H9 (cell line): ENCODE measurements around the gene CTBS. TPM values are rescaled to one million over a fixed set of nuclear protein-coding genes. Genes with fewer than 3 reads are reported as not detected.

ENCODE experiments used
- DNase-seq: peaks from one replicate; pipeline ENCODE4 v3.0.0-alpha.2; 2017
- H2AFZ ChIP-seq: one replicate; pipeline ENCODE4 v1.6.1; 2013; ENCODE audit warnings: mild to moderate bottlenecking, low read length, control low read depth, moderate library complexity
- H2AK5ac ChIP-seq: 2 replicates; pipeline ENCODE4 v1.6.1; 2013; ENCODE audit warnings: low read length, control low read depth, mixed read lengths; ENCODE audit not compliant: insufficient read length
- H2BK120ac ChIP-seq: one replicate; pipeline ENCODE4 v1.6.1; 2013; ENCODE audit warnings: low read depth, mild to moderate bottlenecking, low read length, control low read depth, inconsistent platforms; ENCODE audit not compliant: poor library complexity, severe bottlenecking
- H2BK12ac ChIP-seq: 2 replicates; pipeline ENCODE4 v1.6.1; 2013; ENCODE audit warnings: low read length, control low read depth, mixed read lengths, low read depth; ENCODE audit not compliant: insufficient read length
- H2BK15ac ChIP-seq: 2 replicates; pipeline ENCODE4 v1.6.1; 2013; ENCODE audit warnings: low read depth, low read length, control low read depth
- H2BK20ac ChIP-seq: one replicate; pipeline ENCODE4 v1.6.1; 2013; ENCODE audit warnings: low read depth, mild to moderate bottlenecking, low read length, control low read depth, inconsistent platforms; ENCODE audit not compliant: poor library complexity, severe bottlenecking
- H2BK5ac ChIP-seq: 2 replicates; pipeline ENCODE4 v1.6.1; 2013; ENCODE audit warnings: low read length, control low read depth, mixed read lengths; ENCODE audit not compliant: insufficient read length
- H3K14ac ChIP-seq: 2 replicates; pipeline ENCODE4 v1.6.1; 2013; ENCODE audit warnings: low read length, control low read depth; ENCODE audit not compliant: insufficient read depth
- H3K18ac ChIP-seq: 2 replicates; pipeline ENCODE4 v1.6.1; 2013; ENCODE audit warnings: low read depth, mild to moderate bottlenecking, mixed read lengths, low read length, control low read depth; ENCODE audit not compliant: insufficient read length
- H3K23ac ChIP-seq: 2 replicates; pipeline ENCODE4 v1.6.1; 2013; ENCODE audit warnings: low read length, control low read depth, mixed read lengths, low read depth; ENCODE audit not compliant: insufficient read length
- H3K23me2 ChIP-seq: 2 replicates; pipeline ENCODE4 v1.6.1; 2013; ENCODE audit warnings: low read depth, mild to moderate bottlenecking, mixed read lengths, low read length, control low read depth; ENCODE audit not compliant: insufficient read length, poor library complexity, severe bottlenecking
- H3K27ac ChIP-seq: 2 replicates; pipeline ENCODE4 v1.5.1; 2013; ENCODE audit warnings: low read length, control low read depth, mixed read lengths, low read depth; ENCODE audit not compliant: insufficient read length
- H3K27me3 ChIP-seq: 2 replicates; pipeline ENCODE4 v1.6.1; 2013; ENCODE audit warnings: low read length, control low read depth, inconsistent platforms; ENCODE audit not compliant: insufficient read depth
- H3K4ac ChIP-seq: 2 replicates; pipeline ENCODE4 v1.6.1; 2013; ENCODE audit warnings: low read depth, mild to moderate bottlenecking, control low read depth, inconsistent platforms, low read length, moderate library complexity
- H3K4me1 ChIP-seq: 2 replicates; pipeline ENCODE4 v1.6.1; 2013; ENCODE audit warnings: low read length, control low read depth, inconsistent platforms; ENCODE audit not compliant: insufficient read depth
- H3K4me2 ChIP-seq: 2 replicates; pipeline ENCODE4 v1.6.1; 2013; ENCODE audit warnings: low read length, control low read depth, mixed read lengths; ENCODE audit not compliant: insufficient read length, insufficient read depth
- H3K56ac ChIP-seq: 2 replicates; pipeline ENCODE4 v1.6.1; 2013; ENCODE audit warnings: low read depth, mild to moderate bottlenecking, mixed read lengths, low read length, control low read depth; ENCODE audit not compliant: insufficient read length
- H3K79me1 ChIP-seq: 2 replicates; pipeline ENCODE4 v1.6.1; 2013; ENCODE audit warnings: low read depth, mild to moderate bottlenecking, moderate library complexity, low read length, control low read depth, inconsistent platforms; ENCODE audit not compliant: insufficient read depth, poor library complexity, severe bottlenecking
- H3K79me2 ChIP-seq: 2 replicates; pipeline ENCODE4 v1.6.1; 2013; ENCODE audit warnings: low read length, control low read depth, inconsistent platforms; ENCODE audit not compliant: insufficient read depth
- H3K9ac ChIP-seq: 2 replicates; pipeline ENCODE4 v1.6.1; 2013; ENCODE audit warnings: low read length, control low read depth, mixed read lengths; ENCODE audit not compliant: insufficient read length; ENCODE audit errors: extremely low read depth
- H3K9me3 ChIP-seq: one replicate; pipeline ENCODE4 v1.6.1; 2013; ENCODE audit warnings: low read depth, low read length, inconsistent platforms; ENCODE audit not compliant: control insufficient read depth
- H3T11ph ChIP-seq: one replicate; pipeline ENCODE4 v1.6.1; 2013; ENCODE audit warnings: mild to moderate bottlenecking, low read length, control low read depth, inconsistent platforms
- H4K20me1 ChIP-seq: one replicate; pipeline ENCODE4 v1.6.1; 2013; ENCODE audit not compliant: control insufficient read depth, insufficient read length, insufficient read depth
- H4K5ac ChIP-seq: 2 replicates; pipeline ENCODE4 v1.6.1; 2013; ENCODE audit warnings: low read depth, mild to moderate bottlenecking, mixed read lengths, low read length, control low read depth; ENCODE audit not compliant: insufficient read length
- H4K8ac ChIP-seq: replicated peaks from 2 replicates; pipeline ENCODE4 v1.6.1; 2013; ENCODE audit warnings: low read length, control low read depth, mixed read lengths, low read depth; ENCODE audit not compliant: insufficient read length
- H4K91ac ChIP-seq: 2 replicates; pipeline ENCODE4 v1.6.1; 2013; ENCODE audit warnings: low read depth, mild to moderate bottlenecking, moderate library complexity, mixed read lengths, low read length, control low read depth; ENCODE audit not compliant: insufficient read length
- H3K27ac Mint-ChIP-seq, 3 experiments: 2 replicates in 2 of 3; 3 replicates in 1 of 3; pipeline ENCODE4 v1.8.0; 2020 to 2021; ENCODE audit warnings: mixed read lengths in 3 of 3, mild to moderate bottlenecking in 1 of 3, moderate library complexity in 1 of 3
- H3K27me3 Mint-ChIP-seq: 2 replicates; pipeline ENCODE4 v1.8.0; 2021; ENCODE audit warnings: low read depth, mild to moderate bottlenecking, moderate library complexity, mixed read lengths
- H3K36me3 Mint-ChIP-seq, 3 experiments: 2 replicates in 2 of 3; 3 replicates in 1 of 3; pipeline ENCODE4 v1.8.0; 2020 to 2021; ENCODE audit warnings: low read depth in 3 of 3, mixed read lengths in 3 of 3; ENCODE audit not compliant: insufficient read depth in 1 of 3
- H3K4me1 Mint-ChIP-seq, 2 experiments: 2 replicates each; pipeline ENCODE4 v1.8.0; 2020; ENCODE audit warnings: mixed read lengths in 2 of 2
- H3K4me3 Mint-ChIP-seq, 2 experiments: 2 replicates in 1 of 2; 3 replicates in 1 of 2; pipeline ENCODE4 v1.8.0; 2020 to 2021; ENCODE audit warnings: mild to moderate bottlenecking in 2 of 2, mixed read lengths in 2 of 2, moderate library complexity in 1 of 2
- H3K9me3 Mint-ChIP-seq, 2 experiments: 2 replicates in 1 of 2; 3 replicates in 1 of 2; pipeline ENCODE4 v1.8.0; 2020; ENCODE audit warnings: mild to moderate bottlenecking in 2 of 2, mixed read lengths in 2 of 2, moderate library complexity in 1 of 2
- WGBS: extraction: QIAGEN DNeasy Blood & Tissue Kit; methylation state at CpG from one replicate; pipeline ENCODE4 v1.1.7; 2013; ENCODE audit warnings: missing lambda C conversion rate, low lambda C conversion rate, mixed read lengths; ENCODE audit not compliant: insufficient read length; ENCODE audit errors: extremely low coverage; 5-methylcytosine and 5-hydroxymethylcytosine counted together
- total RNA-seq: library from RNA; stranded (reverse); gene quantifications from 2 replicates; pipeline ENCODE4 v1.2.1, GENCODE V29; 2021
- TF ChIP-seq, protein P1 (sequence below): fragments of 200-600 bp; sonication (generic); conservative IDR thresholded peaks from 3 replicates; pipeline ENCODE4 v1.8.0; 2021; ENCODE audit warnings: antibody characterized with exemption, mild to moderate bottlenecking

CTBS gene
- total RNA-seq, 1 experiment from 2014 or later = 2.8 TPM

DNA sequence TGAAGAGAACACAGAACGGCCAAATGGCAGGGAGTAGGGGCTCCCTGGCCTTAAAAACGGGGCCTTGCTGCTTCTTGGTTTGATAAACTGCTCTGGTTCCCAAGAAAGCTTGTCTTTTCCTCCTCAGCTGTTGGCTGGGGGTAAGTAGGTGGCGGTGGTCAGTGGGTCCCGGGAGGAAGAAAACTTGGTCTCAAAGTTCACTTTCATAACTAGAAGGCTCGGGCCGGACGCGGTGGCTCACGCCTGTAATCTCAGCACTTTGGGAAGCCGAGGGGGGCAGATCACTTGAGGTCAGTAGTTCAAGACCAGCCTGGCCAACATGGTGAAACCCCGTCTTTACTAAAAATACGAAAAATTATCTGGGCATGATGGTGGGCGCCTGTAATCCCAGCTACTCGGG is 47.3 kb upstream of the CTBS start:
- Histone ChIP-seq H3K4ac (no peak overlapping the region), H4K20me1 (no peaks in the 10 kb centered on the region), H2BK15ac (no peak overlapping the region), H4K5ac (no peak overlapping the region), H2AK5ac (no peak overlapping the region), H3K27me3 (no peaks in the 10 kb centered on the region), H3K4me1 (no peaks in the 10 kb centered on the region), H2BK5ac (no peak overlapping the region), H3K4me2 (no peak overlapping the region), H2AFZ (no peak overlapping the region), H3K14ac (no peak overlapping the region), H4K8ac (no peak overlapping the region), H3K23ac (no peak overlapping the region), H3K79me1 (no peaks in the 10 kb centered on the region), H3K18ac (no peak overlapping the region), H3K9me3 (no peaks in the 10 kb centered on the region), H3K56ac (no peak overlapping the region), H3K23me2 (peaks cover 4% of the 10 kb centered on the region), H4K91ac (no peak overlapping the region), H2BK12ac (no peak overlapping the region), H3K27ac (no peak overlapping the region), H3T11ph (no peak overlapping the region), H2BK20ac (no peak overlapping the region), H2BK120ac (no peak overlapping the region), H3K79me2 (no peaks in the 10 kb centered on the region), H3K9ac (no peak overlapping the region)
- DNase-seq = no peak
- Mint-ChIP-seq H3K9me3 (no peaks in the 10 kb centered on the region), H3K4me1 (peaks cover 12 to 19% of the 10 kb centered on the region in 2 experiments), H3K27me3 (no peaks in the 10 kb centered on the region; the same call in 1 of the 2 replicates), H3K27ac (no peak overlapping the region), H3K36me3 (no peaks in the 10 kb centered on the region; a peak in 1 of 7 replicates), H3K4me3 (no peak overlapping the region)
- WGBS = no CpG with 5 or more reads among the region's 14 CpGs
- TF ChIP-seq, protein P1, sequence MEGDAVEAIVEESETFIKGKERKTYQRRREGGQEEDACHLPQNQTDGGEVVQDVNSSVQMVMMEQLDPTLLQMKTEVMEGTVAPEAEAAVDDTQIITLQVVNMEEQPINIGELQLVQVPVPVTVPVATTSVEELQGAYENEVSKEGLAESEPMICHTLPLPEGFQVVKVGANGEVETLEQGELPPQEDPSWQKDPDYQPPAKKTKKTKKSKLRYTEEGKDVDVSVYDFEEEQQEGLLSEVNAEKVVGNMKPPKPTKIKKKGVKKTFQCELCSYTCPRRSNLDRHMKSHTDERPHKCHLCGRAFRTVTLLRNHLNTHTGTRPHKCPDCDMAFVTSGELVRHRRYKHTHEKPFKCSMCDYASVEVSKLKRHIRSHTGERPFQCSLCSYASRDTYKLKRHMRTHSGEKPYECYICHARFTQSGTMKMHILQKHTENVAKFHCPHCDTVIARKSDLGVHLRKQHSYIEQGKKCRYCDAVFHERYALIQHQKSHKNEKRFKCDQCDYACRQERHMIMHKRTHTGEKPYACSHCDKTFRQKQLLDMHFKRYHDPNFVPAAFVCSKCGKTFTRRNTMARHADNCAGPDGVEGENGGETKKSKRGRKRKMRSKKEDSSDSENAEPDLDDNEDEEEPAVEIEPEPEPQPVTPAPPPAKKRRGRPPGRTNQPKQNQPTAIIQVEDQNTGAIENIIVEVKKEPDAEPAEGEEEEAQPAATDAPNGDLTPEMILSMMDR = no peak
